Keratinocyte (primary cell): Measurements from ENCODE around the gene RNF207. TPM values are rescaled to one million over a fixed set of nuclear protein-coding genes. Genes with fewer than 3 reads are reported as not detected.

ENCODE experiments used
- DNase-seq: peaks from one replicate; pipeline ENCODE4 v3.0.0-alpha.2; 2011; ENCODE audit warnings: low read depth, missing footprints, low spot score
- FAIRE-seq: peaks from 2 replicates; lab custom pipeline; 2011; peaks lifted over from hg19 to GRCh38; lab: Jason Lieb, UNC
- H2AFZ ChIP-seq: 2 replicates; pipeline ENCODE4 v1.6.0; 2012; ENCODE audit warnings: low read length, control low read depth, inconsistent platforms; ENCODE audit not compliant: control insufficient read depth
- H3K27ac ChIP-seq: 2 replicates; pipeline ENCODE4 v1.5.1; 2011; ENCODE audit warnings: low read length; ENCODE audit not compliant: control insufficient read depth, insufficient read depth
- H3K27me3 ChIP-seq: 3 replicates; pipeline ENCODE4 v1.6.0; 2011; ENCODE audit warnings: low read length; ENCODE audit not compliant: control insufficient read depth, insufficient read depth; ENCODE audit errors: extremely low read depth
- H3K36me3 ChIP-seq, 2 experiments: 2 replicates in 1 of 2; 3 replicates in 1 of 2; pipeline ENCODE4 v1.5.1; 2011; ENCODE audit warnings: low read length in 2 of 2, mild to moderate bottlenecking in 1 of 2; ENCODE audit not compliant: control insufficient read depth in 2 of 2, insufficient read depth in 2 of 2; ENCODE audit errors: extremely low read depth in 1 of 2
- H3K4me1 ChIP-seq: 3 replicates; pipeline ENCODE4 v1.5.1; 2011; ENCODE audit warnings: low read length; ENCODE audit not compliant: control insufficient read depth, insufficient read depth; ENCODE audit errors: extremely low read depth
- H3K4me2 ChIP-seq: 3 replicates; pipeline ENCODE4 v1.6.0; 2011; ENCODE audit warnings: low read depth, low read length; ENCODE audit not compliant: control insufficient read depth, insufficient read depth; ENCODE audit errors: extremely low read depth
- H3K4me3 ChIP-seq, 3 experiments: fragments of 200-600 bp in 1 of 3; sonication (generic) in 1 of 3; 2 replicates in 2 of 3; 3 replicates in 1 of 3; pipeline ENCODE4 v1.5.1; 2011 to 2016; ENCODE audit warnings: low read length in 3 of 3, mild to moderate bottlenecking in 3 of 3, control low read depth in 2 of 3, inconsistent platforms in 1 of 3, low read depth in 1 of 3, mixed read lengths in 1 of 3, mixed run types in 1 of 3, moderate library complexity in 1 of 3; ENCODE audit not compliant: control insufficient read depth in 2 of 3, insufficient read depth in 2 of 3; ENCODE audit errors: extremely low read depth in 1 of 3
- H3K79me2 ChIP-seq: 2 replicates; pipeline ENCODE4 v1.6.0; 2012; ENCODE audit warnings: low read length; ENCODE audit not compliant: control insufficient read depth, insufficient read depth
- H3K9ac ChIP-seq: 3 replicates; pipeline ENCODE4 v1.6.0; 2011; ENCODE audit warnings: low read length; ENCODE audit not compliant: control insufficient read depth, insufficient read depth; ENCODE audit errors: extremely low read depth
- H3K9me1 ChIP-seq: 3 replicates; pipeline ENCODE4 v1.6.0; 2011; ENCODE audit warnings: low read length; ENCODE audit not compliant: control insufficient read depth, insufficient read depth; ENCODE audit errors: extremely low read depth
- H3K9me3 ChIP-seq: 2 replicates; pipeline ENCODE4 v1.5.1; 2012; ENCODE audit warnings: low read depth, low read length; ENCODE audit not compliant: control insufficient read depth
- H4K20me1 ChIP-seq: 3 replicates; pipeline ENCODE4 v1.6.0; 2011; ENCODE audit warnings: low read length; ENCODE audit not compliant: control insufficient read depth, insufficient read depth; ENCODE audit errors: extremely low read depth
- CTCF ChIP-seq, 3 experiments: IDR thresholded peaks in 1 of 3; conservative IDR thresholded peaks in 1 of 3; optimal IDR thresholded peaks in 1 of 3; 2 replicates in 2 of 3; 3 replicates in 1 of 3; pipeline versions ENCODE3 to v1.5.1; 2011; ENCODE audit warnings: low read length in 3 of 3, mild to moderate bottlenecking in 3 of 3, moderate library complexity in 2 of 3, control low read depth in 1 of 3, inconsistent platforms in 1 of 3; ENCODE audit not compliant: insufficient read depth in 2 of 3; ENCODE audit errors: extremely low read depth in 1 of 3
- EZH2 ChIP-seq: IDR thresholded peaks from one replicate; pipeline ENCODE4 v1.6.1; 2012; ENCODE audit warnings: inconsistent platforms, mild to moderate bottlenecking, low read length, moderate library complexity
- dilution Hi-C: fragments of 300-500 bp; cut with MboI; formaldehyde crosslinking; loops from one replicate; pipeline ENCODE4 v1.7.0; 2020; ENCODE audit warnings: low sequenced_read_pairs; ENCODE audit not compliant: extremely low pct_ligation_motif_present
- polyA plus RNA-seq, 5 experiments: library from polyadenylated mRNA; depleted of rRNA in 3 of 5; stranded (reverse) in 3 of 5; stranded (forward) in 1 of 5; unstranded in 1 of 5; fragments of >200 nt; gene quantifications; 1 replicate in 1 of 5; 2 replicates in 3 of 5; 3 replicates in 1 of 5; pipeline versions ENCODE4 v1.2.1 to v1.2.3, GENCODE V29; 2011 to 2012; ENCODE audit warnings: missing spikeins in 2 of 5, low read depth in 1 of 5, low replicate concordance in 1 of 5

Gene RNF207
- polyA plus RNA-seq, 1 donor (not counting 4 experiments of a cell fraction or from before 2014, with no cell fraction given) = 6.1 TPM

- H3K27me3 ChIP-seq = peaks cover 52% of the 10 kb centered on the region
- H2AFZ ChIP-seq = no peak overlapping the region
- no peak overlapping the region for H3K4me2 ChIP-seq
- no peaks in the 10 kb centered on the region for H3K36me3 ChIP-seq
- TF ChIP-seq CTCF (optimal IDR thresholded peaks at IDR 0.05 in 1 of 3, IDR thresholded peaks at IDR 0.05 in 1 of 3, conservative IDR thresholded peaks at IDR 0.05 in 1 of 3; ENCODE audit: extremely low read depth in 1 of 3, insufficient read depth in 2 of 3, low read length in 3 of 3) (no peak), EZH2 (peak; percentile 48)
- H3K9ac ChIP-seq = no peak overlapping the region
- FAIRE-seq (no peak), DNase-seq (no peak)
- no peak overlapping the region for H3K4me3 ChIP-seq
- H3K4me1 ChIP-seq = peaks cover 7% of the 10 kb centered on the region
- no peaks in the 10 kb centered on the region for H3K9me3 ChIP-seq
- no peaks in the 10 kb centered on the region for H3K79me2 ChIP-seq
- H4K20me1 ChIP-seq = peaks cover 4% of the 10 kb centered on the region
- no peak overlapping the region for H3K27ac ChIP-seq
- dilution Hi-C loops = no loop called here
- H3K9me1 ChIP-seq = no peaks in the 10 kb centered on the region
Measured at GRCh38 chr1:6241107-6241886, 35.4 kb downstream of the RNF207 start.

- peak overlapping the region; percentile 22 for H3K4me2 ChIP-seq
- H3K9me3 ChIP-seq = no peaks in the 10 kb centered on the region
- FAIRE-seq (no peak), DNase-seq (no peak)
- H3K27ac ChIP-seq = no peak overlapping the region
- no peak overlapping the region for H3K9ac ChIP-seq
- TF ChIP-seq EZH2 = peak; percentile 69
- TF ChIP-seq CTCF (optimal IDR thresholded peaks at IDR 0.05 in 1 of 3, IDR thresholded peaks at IDR 0.05 in 1 of 3, conservative IDR thresholded peaks at IDR 0.05 in 1 of 3; ENCODE audit: extremely low read depth in 1 of 3, insufficient read depth in 2 of 3, low read length in 3 of 3) = no peak
- no peak overlapping the region for H2AFZ ChIP-seq
- H3K9me1 ChIP-seq = no peaks in the 10 kb centered on the region
- dilution Hi-C loops = no loop called here
- H3K27me3 ChIP-seq = peaks cover 55% of the 10 kb centered on the region
- H3K79me2 ChIP-seq = no peaks in the 10 kb centered on the region
- peak overlapping the region in 1 of 3 experiments; percentile 32 for H3K4me3 ChIP-seq
- H3K36me3 ChIP-seq = no peaks in the 10 kb centered on the region
- H3K4me1 ChIP-seq = peaks cover 9% of the 10 kb centered on the region
- peaks cover 6% of the 10 kb centered on the region for H4K20me1 ChIP-seq
Measured at GRCh38 chr1:6241887-6242740, 36.2 kb downstream of the RNF207 start.
